ENCODE data around the gene OPA1. TPM values are rescaled to one million over a fixed set of nuclear protein-coding genes. Genes with fewer than 3 reads are reported as not detected.

OPA1 gene
- total and polyA plus RNA-seq, 10 donors, result 9.8 to 58.2 (median 50.1) TPM

DNA sequence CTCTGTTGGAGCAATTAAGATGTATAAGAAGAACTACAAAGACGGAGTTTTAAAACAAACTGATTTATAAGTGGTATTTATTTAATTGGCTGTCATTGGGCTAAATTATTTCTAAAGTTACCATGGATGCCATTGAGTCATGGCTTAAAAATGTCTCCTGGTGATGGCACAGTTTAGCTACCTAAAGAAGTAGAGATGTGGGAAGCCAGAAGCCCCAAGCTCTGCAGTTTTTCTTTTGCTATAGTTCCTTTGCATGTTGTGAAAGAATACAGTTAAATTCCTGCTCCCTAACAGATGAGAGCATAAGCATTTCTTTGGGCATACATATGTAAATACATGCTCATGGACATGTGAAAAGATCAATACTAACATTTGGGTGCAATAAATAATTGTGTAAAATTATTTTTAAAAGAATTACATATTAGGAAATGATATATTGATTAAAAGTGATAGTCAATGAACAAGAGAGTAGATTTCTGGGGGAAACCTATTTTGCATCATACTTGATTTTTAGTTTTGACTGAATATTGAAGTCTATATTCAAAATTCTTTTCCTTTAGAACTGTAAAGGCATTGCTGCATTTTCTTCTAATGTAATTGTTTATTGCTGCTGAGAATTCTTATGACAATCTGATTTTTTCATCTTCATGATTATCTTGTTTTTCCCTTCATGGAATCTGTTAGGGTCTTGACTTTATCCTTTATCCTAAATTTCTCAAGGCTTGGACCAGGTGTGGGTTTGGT, 2.1 kb downstream of the OPA1 start:
- Histone ChIP-seq H3K36me3 (peaks cover 0 to 37% (median 5%) of the 10 kb centered on the region in 6 donors), H3K4me1 (peaks cover 23 to 76% (median 51%) of the 10 kb centered on the region in 6 donors), H3K27ac (no peak overlapping the region), H3K9me3 (no peaks in the 10 kb centered on the region), H3K4me3 (no peak overlapping the region), H3K27me3 (replicated peaks in 1 of 7) (no peaks in the 10 kb centered on the region)
- TF ChIP-seq POLR2AphosphoS5 (IDR thresholded peaks at IDR 0.05) (no peak), POLR2A (IDR thresholded peaks at IDR 0.05) (no peak), CTCF (IDR thresholded peaks at IDR 0.05 in 8 of 11, conservative IDR thresholded peaks at IDR 0.05 in 3 of 11) (no peak)
- no peak for DNase-seq
- intact Hi-C loops (cut with DNase I; ENCODE audit: low total_unique reads), result no loop called here
- WGBS, 5 donors, result 78 to 94% (median 86%) methylated on average over 1 of the region's 1 CpG

DNA sequence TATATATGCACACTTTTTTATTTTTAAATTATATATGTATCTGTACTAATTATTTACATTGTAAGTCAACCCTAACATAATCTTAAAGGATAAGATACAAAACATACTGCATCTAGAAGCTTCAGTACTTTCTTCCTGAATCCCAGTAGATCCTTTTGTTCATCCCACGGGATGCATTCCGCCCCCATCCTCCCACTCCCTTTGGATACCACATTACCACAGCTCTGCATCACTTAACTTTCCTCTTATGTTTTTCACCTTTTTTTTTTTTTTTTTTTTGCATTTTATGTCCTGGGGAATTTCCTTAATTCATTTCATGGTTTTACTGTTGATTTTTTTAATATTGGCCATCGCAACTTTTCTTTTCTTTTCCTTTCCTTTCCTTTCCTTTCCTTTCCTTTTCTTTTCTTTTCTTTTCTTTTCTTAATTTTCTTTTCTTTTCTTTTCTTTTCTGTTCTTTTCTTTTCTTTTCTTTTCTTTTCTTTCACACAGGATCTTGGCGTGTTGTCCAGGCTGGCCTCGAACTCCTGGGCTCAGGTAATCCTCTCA, 3.0 kb downstream of the OPA1 start:
- intact Hi-C loops (cut with DNase I; ENCODE audit: low total_unique reads), result no loop called here
- TF ChIP-seq POLR2A (IDR thresholded peaks at IDR 0.05) (no peak), CTCF (IDR thresholded peaks at IDR 0.05 in 8 of 11, conservative IDR thresholded peaks at IDR 0.05 in 3 of 11) (no peak), POLR2AphosphoS5 (IDR thresholded peaks at IDR 0.05) (no peak)
- H3K4me3 ChIP-seq, result no peak overlapping the region
- WGBS, 5 donors, result 93 to 99% (median 94%) methylated on average over 5 of the region's 5 CpGs
- peaks cover 0 to 38% (median 5%) of the 10 kb centered on the region in 6 donors for H3K36me3 ChIP-seq
- DNase-seq, result no peak
- H3K9me3 ChIP-seq, result no peaks in the 10 kb centered on the region
- H3K27ac ChIP-seq, result no peak overlapping the region
- H3K27me3 ChIP-seq (replicated peaks in 1 of 7), result no peaks in the 10 kb centered on the region
- peaks cover 23 to 85% (median 51%) of the 10 kb centered on the region in 6 donors for H3K4me1 ChIP-seq

GRCh38 chr3:193598202-193598601, 5.2 kb downstream of the OPA1 start:
- peaks cover 20 to 74% (median 44%) of the 10 kb centered on the region in 6 donors for H3K4me1 ChIP-seq
- H3K4me3 ChIP-seq, result no peak overlapping the region
- TF ChIP-seq POLR2A (IDR thresholded peaks at IDR 0.05), result no peak
- no peak for TF ChIP-seq POLR2AphosphoS5 (IDR thresholded peaks at IDR 0.05)
- TF ChIP-seq CTCF (IDR thresholded peaks at IDR 0.05 in 8 of 11, conservative IDR thresholded peaks at IDR 0.05 in 3 of 11), result no peak
- intact Hi-C loops (cut with DNase I; ENCODE audit: low total_unique reads), result no loop called here
- no peaks in the 10 kb centered on the region for H3K27me3 ChIP-seq (replicated peaks in 1 of 7)
- H3K36me3 ChIP-seq, result peaks cover 0 to 43% (median 5%) of the 10 kb centered on the region in 6 donors
- DNase-seq, result no peak
- no peaks in the 10 kb centered on the region for H3K9me3 ChIP-seq
- no peak overlapping the region for H3K27ac ChIP-seq
- 90 to 97% (median 93%) methylated on average over 2 of the region's 2 CpGs for WGBS, 5 donors

- peaks cover 13 to 64% (median 35%) of the 10 kb centered on the region in 6 donors for H3K4me1 ChIP-seq
- H3K36me3 ChIP-seq, result peaks cover 0 to 55% (median 5%) of the 10 kb centered on the region in 6 donors
- no peak overlapping the region for H3K27ac ChIP-seq
- 50 to 76% (median 64%) methylated on average over 1 of the region's 1 CpG for WGBS, 5 donors
- TF ChIP-seq CTCF (IDR thresholded peaks at IDR 0.05 in 8 of 11, conservative IDR thresholded peaks at IDR 0.05 in 3 of 11) (no peak), POLR2A (IDR thresholded peaks at IDR 0.05) (no peak), POLR2AphosphoS5 (IDR thresholded peaks at IDR 0.05) (no peak)
- H3K27me3 ChIP-seq (replicated peaks in 1 of 7), result no peaks in the 10 kb centered on the region
- no peak for DNase-seq
- H3K4me3 ChIP-seq, result no peak overlapping the region
- no peaks in the 10 kb centered on the region for H3K9me3 ChIP-seq
- intact Hi-C loops (cut with DNase I; ENCODE audit: low total_unique reads), result no loop called here
These were observed 6.4 kb downstream of the OPA1 start for GRCh38 chr3:193599393-193599792.

Data from spleen (tissue), 11 donors.